H1 (cell line): ENCODE measurements around the gene EPN2. TPM values are rescaled to one million over a fixed set of nuclear protein-coding genes. Genes with fewer than 3 reads are reported as not detected.

ENCODE experiments used
- CHD2 ChIP-seq: IDR thresholded peaks from 2 replicates; pipeline ENCODE4 v1.6.1; 2012; ENCODE audit warnings: low read length, improper control_type of control experiment
- SUZ12 ChIP-seq: fragments of 200-600 bp; sonication (generic); IDR thresholded peaks from 2 replicates; pipeline ENCODE4 v1.6.1; 2012; ENCODE audit warnings: mild to moderate bottlenecking, inconsistent platforms, low read length, moderate library complexity, mixed read lengths
- polyA plus RNA-seq, 7 experiments: library from polyadenylated mRNA; depleted of rRNA in 3 of 7; stranded (reverse) in 5 of 7; unstranded in 2 of 7; fragments of >200 nt in 5 of 7; fragments of 200-250 nt in 2 of 7; gene quantifications; 1 replicate in 5 of 7; 2 replicates in 1 of 7; 4 replicates in 1 of 7; pipeline versions ENCODE4 v1.2.1 to v1.2.3, GENCODE V29; 2011 to 2013; ENCODE audit warnings: missing spikeins in 2 of 7, mixed read lengths in 2 of 7
- total RNA-seq: library from RNA; stranded (reverse); fragmentation: NEBNext Ultra II Directional; extraction: Animal tissue kit (Norgen Biotek cat#: 25700); gene quantifications from 2 replicates; pipeline ENCODE4 v1.2.1, GENCODE V29; 2021

EPN2 gene
- total and polyA plus RNA-seq, 2 of the 8 experiments (the other 6 are each of a cell fraction or from before 2014, with no cell fraction given): 28.7 to 55.8 TPM

DNA sequence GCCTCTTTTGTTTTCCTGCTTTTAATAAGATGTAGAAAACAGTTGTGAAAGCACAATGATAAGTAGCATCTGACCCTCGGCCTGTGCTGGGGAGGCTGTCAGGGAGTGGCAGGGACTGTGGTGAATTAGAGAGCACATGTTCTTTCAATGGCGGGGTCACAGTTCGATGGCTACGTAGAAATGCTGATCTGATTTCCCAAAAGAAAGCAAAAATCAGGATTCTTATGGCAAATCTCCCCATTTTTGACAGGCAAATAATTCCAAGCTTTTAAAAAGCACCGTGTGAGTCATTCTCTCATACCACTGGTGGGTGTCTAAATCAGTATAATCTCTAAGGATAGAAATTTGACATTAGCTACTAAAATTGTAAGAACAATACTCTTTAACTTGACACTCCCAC, 137.0 kb downstream of the EPN2 start (continued):
- TF ChIP-seq SUZ12 (no peak), CHD2 (no peak)
